ENCODE results near the gene VPS26A. TPM values are rescaled to one million over a fixed set of nuclear protein-coding genes. Genes with fewer than 3 reads are reported as not detected.
"Not testable (repeated sequence)": the region's sequence is repeated elsewhere in the genome, so short reads cannot be mapped to it uniquely, and the experiment has no call there.

VPS26A gene
- total RNA-seq, 1 experiment from 2014 or later, result 44.7 TPM

- Histone ChIP-seq H3K4me2 (ENCODE audit: low read length) (no peak overlapping the region), H3K79me2 (ENCODE audit: low read length) (no peaks in the 10 kb centered on the region), H3K9me3 (ENCODE audit: low read length) (no peaks in the 10 kb centered on the region), H3K27me3 (ENCODE audit: low read length) (no peaks in the 10 kb centered on the region), H3K27ac (ENCODE audit: low read length) (no peak overlapping the region), H4K20me1 (ENCODE audit: low read length) (no peaks in the 10 kb centered on the region), H3K4me3 (ENCODE audit: low read length) (no peak overlapping the region), H3K9me2 (replicated peaks; ENCODE audit: low read length) (no peaks in the 10 kb centered on the region), H3K4me1 (ENCODE audit: insufficient read depth, low read length) (no peaks in the 10 kb centered on the region), H3K36me3 (ENCODE audit: low read depth, low read length) (peaks cover 50% of the 10 kb centered on the region), H3F3A (ENCODE audit: low read length, unreplicated experiment) (no peaks in the 10 kb centered on the region), H3K9ac (ENCODE audit: low read length) (no peak overlapping the region), H2AFZ (ENCODE audit: low read length) (no peak overlapping the region)
- TF ChIP-seq, protein P1, sequence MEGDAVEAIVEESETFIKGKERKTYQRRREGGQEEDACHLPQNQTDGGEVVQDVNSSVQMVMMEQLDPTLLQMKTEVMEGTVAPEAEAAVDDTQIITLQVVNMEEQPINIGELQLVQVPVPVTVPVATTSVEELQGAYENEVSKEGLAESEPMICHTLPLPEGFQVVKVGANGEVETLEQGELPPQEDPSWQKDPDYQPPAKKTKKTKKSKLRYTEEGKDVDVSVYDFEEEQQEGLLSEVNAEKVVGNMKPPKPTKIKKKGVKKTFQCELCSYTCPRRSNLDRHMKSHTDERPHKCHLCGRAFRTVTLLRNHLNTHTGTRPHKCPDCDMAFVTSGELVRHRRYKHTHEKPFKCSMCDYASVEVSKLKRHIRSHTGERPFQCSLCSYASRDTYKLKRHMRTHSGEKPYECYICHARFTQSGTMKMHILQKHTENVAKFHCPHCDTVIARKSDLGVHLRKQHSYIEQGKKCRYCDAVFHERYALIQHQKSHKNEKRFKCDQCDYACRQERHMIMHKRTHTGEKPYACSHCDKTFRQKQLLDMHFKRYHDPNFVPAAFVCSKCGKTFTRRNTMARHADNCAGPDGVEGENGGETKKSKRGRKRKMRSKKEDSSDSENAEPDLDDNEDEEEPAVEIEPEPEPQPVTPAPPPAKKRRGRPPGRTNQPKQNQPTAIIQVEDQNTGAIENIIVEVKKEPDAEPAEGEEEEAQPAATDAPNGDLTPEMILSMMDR (conservative IDR thresholded peaks at IDR 0.05; ENCODE audit: low read depth, low read length), result no peak
- no peak for TF ChIP-seq EZH2phosphoT487 (IDR thresholded peaks at IDR 0.05; ENCODE audit: borderline replicate concordance, low read length)
- TF ChIP-seq EZH2 (IDR thresholded peaks at IDR 0.05; ENCODE audit: low read length, unreplicated experiment), result no peak
- ChIA-PET POLR2A (ENCODE audit: unreplicated experiment) (no interaction called here), CTCF (no interaction called here)
- no peak for ATAC-seq
- intact Hi-C loops (cut with micrococcal nuclease), result no loop called here
- no peak for DNase-seq
- no TSS peak for BruUV-seq (replicated peaks)
Measured at GRCh38 chr10:69168493-69168892, 44.5 kb downstream of the VPS26A start.

DNA sequence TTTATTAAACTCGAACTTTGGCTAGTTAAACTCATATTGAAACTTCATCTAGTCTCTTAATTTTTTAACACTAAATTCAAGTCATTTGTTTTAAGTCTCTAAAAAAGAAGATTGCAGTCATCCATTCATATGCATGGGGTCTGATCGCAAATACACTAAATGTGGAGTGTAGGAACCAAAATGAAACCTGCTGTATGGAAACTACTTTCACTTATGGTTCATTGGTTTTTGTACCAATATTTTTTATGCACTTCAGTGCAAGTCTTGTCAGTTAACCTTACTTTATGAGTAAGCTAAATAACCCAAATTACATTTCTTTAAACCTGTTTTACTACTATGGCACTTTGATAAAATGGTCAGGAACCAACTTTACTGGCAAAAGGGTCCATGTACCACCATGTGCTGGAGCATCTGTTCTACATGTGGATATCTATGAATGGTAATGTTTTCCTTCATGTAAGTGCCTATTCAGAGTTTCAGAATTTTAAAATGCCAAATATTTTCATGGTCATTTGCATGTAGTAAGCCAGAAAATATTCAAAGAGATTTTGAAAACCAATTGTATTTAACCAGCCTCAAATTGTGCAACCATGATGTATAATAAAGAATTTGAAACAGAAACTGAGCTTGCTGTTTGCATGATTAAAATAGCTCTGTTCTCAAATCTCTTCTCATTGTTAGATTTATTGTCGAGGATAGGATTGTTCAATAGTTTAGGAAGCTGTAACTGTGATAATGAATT is 48.4 kb downstream of the VPS26A start:
- Histone ChIP-seq H3K4me1 (ENCODE audit: insufficient read depth, low read length) (no peaks in the 10 kb centered on the region), H3K4me3 (ENCODE audit: low read length) (no peak overlapping the region), H3K9ac (ENCODE audit: low read length) (no peak overlapping the region), H3K79me2 (ENCODE audit: low read length) (no peaks in the 10 kb centered on the region), H4K20me1 (ENCODE audit: low read length) (no peaks in the 10 kb centered on the region), H3K36me3 (ENCODE audit: low read depth, low read length) (peaks cover 33% of the 10 kb centered on the region), H3K9me2 (replicated peaks; ENCODE audit: low read length) (no peaks in the 10 kb centered on the region), H3K27ac (ENCODE audit: low read length) (no peak overlapping the region), H3K4me2 (ENCODE audit: low read length) (no peak overlapping the region), H3F3A (ENCODE audit: low read length, unreplicated experiment) (no peaks in the 10 kb centered on the region), H3K27me3 (ENCODE audit: low read length) (no peaks in the 10 kb centered on the region), H3K9me3 (ENCODE audit: low read length) (no peaks in the 10 kb centered on the region), H2AFZ (ENCODE audit: low read length) (no peak overlapping the region)
- no TSS peak for BruUV-seq (replicated peaks)
- ATAC-seq (no peak), DNase-seq (no peak)
- ChIA-PET POLR2A (ENCODE audit: unreplicated experiment) (no interaction called here), CTCF (no interaction called here)
- intact Hi-C loops (cut with micrococcal nuclease), result no loop called here
- TF ChIP-seq EZH2 (IDR thresholded peaks at IDR 0.05; ENCODE audit: low read length, unreplicated experiment), result no peak
- TF ChIP-seq, protein P1 (conservative IDR thresholded peaks at IDR 0.05; ENCODE audit: low read depth, low read length), result no peak

DNA sequence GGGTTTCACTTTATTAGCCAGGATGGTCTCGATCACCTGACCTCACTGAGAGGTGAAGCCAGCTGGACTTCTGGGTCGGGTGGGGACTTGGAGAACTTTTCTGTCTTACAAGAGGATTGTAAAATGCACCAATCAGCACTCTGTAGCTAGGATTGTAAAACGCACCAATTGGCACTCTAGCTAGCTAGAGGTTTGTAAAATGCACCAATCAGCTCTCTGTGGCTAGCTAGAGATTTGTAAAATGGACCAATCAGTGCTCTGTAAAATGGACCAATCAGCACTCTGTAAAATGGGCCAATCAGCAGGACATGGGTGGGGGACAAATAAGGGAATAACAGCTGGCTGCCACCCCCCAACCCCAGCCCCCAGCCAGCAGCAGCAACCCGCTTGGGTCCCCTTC is 51.3 kb downstream of the VPS26A start:
- H3K79me2 ChIP-seq (ENCODE audit: low read length); POLR2A ChIA-PET (ENCODE audit: unreplicated experiment); DNase-seq; H3K9me2 ChIP-seq (replicated peaks; ENCODE audit: low read length); H4K20me1 ChIP-seq (ENCODE audit: low read length); H3K27me3 ChIP-seq (ENCODE audit: low read length); H2AFZ ChIP-seq (ENCODE audit: low read length); H3K27ac ChIP-seq (ENCODE audit: low read length); H3K9me3 ChIP-seq (ENCODE audit: low read length); H3K9ac ChIP-seq (ENCODE audit: low read length); H3F3A ChIP-seq (ENCODE audit: low read length, unreplicated experiment); BruUV-seq (replicated peaks); H3K4me2 ChIP-seq (ENCODE audit: low read length); ATAC-seq; H3K4me3 ChIP-seq (ENCODE audit: low read length); CTCF ChIA-PET; intact Hi-C loops (cut with micrococcal nuclease): not testable (repeated sequence)
- Histone ChIP-seq H3K36me3 (ENCODE audit: low read depth, low read length) (peaks cover 19% of the 10 kb centered on the region), H3K4me1 (ENCODE audit: insufficient read depth, low read length) (peaks cover 10% of the 10 kb centered on the region)

Measured in PC-3 (cell line).